Type B pancreatic cell (in vitro differentiated cells): Measurements from ENCODE around the gene MPHOSPH9. TPM values are rescaled to one million over a fixed set of nuclear protein-coding genes. Genes with fewer than 3 reads are reported as not detected.

Experiments
- DNase-seq: peaks from one replicate; pipeline ENCODE4 v3.0.0; 2021; ENCODE audit warnings: mixed read lengths; ENCODE audit not compliant: unreplicated experiment; ENCODE audit errors: extremely low spot score
- H3K27ac Mint-ChIP-seq: 2 replicates; pipeline ENCODE4 v1.8.0; 2021; ENCODE audit warnings: mild to moderate bottlenecking, mixed read lengths
- H3K27me3 Mint-ChIP-seq: 2 replicates; pipeline ENCODE4 v1.8.0; 2021; ENCODE audit warnings: mixed read lengths
- H3K36me3 Mint-ChIP-seq: 2 replicates; pipeline ENCODE4 v1.8.0; 2021; ENCODE audit warnings: mixed read lengths
- H3K4me1 Mint-ChIP-seq: one replicate; pipeline ENCODE4 v1.8.0; 2021; ENCODE audit warnings: mixed read lengths; ENCODE audit not compliant: unreplicated experiment
- H3K4me3 Mint-ChIP-seq: 2 replicates; pipeline ENCODE4 v1.8.0; 2021; ENCODE audit warnings: mild to moderate bottlenecking, mixed read lengths
- H3K9me3 Mint-ChIP-seq: 2 replicates; pipeline ENCODE4 v1.8.0; 2021; ENCODE audit warnings: mixed read lengths
- long read RNA-seq: library from polyadenylated mRNA; unstranded; transcript quantifications from one replicate; pipeline ENCODE4 v2.0.0, GENCODE V29; 2020
- total RNA-seq: library from RNA; stranded (reverse); gene quantifications from 2 replicates; pipeline ENCODE4 v1.2.1, GENCODE V29; 2021; ENCODE audit warnings: low replicate concordance
- TF ChIP-seq, protein P1 (sequence below): fragments of 200-600 bp; sonication (generic); conservative IDR thresholded peaks from 2 replicates; pipeline ENCODE4 v1.5.0; 2021; ENCODE audit warnings: antibody characterized with exemption, mild to moderate bottlenecking

Gene MPHOSPH9, protein sequence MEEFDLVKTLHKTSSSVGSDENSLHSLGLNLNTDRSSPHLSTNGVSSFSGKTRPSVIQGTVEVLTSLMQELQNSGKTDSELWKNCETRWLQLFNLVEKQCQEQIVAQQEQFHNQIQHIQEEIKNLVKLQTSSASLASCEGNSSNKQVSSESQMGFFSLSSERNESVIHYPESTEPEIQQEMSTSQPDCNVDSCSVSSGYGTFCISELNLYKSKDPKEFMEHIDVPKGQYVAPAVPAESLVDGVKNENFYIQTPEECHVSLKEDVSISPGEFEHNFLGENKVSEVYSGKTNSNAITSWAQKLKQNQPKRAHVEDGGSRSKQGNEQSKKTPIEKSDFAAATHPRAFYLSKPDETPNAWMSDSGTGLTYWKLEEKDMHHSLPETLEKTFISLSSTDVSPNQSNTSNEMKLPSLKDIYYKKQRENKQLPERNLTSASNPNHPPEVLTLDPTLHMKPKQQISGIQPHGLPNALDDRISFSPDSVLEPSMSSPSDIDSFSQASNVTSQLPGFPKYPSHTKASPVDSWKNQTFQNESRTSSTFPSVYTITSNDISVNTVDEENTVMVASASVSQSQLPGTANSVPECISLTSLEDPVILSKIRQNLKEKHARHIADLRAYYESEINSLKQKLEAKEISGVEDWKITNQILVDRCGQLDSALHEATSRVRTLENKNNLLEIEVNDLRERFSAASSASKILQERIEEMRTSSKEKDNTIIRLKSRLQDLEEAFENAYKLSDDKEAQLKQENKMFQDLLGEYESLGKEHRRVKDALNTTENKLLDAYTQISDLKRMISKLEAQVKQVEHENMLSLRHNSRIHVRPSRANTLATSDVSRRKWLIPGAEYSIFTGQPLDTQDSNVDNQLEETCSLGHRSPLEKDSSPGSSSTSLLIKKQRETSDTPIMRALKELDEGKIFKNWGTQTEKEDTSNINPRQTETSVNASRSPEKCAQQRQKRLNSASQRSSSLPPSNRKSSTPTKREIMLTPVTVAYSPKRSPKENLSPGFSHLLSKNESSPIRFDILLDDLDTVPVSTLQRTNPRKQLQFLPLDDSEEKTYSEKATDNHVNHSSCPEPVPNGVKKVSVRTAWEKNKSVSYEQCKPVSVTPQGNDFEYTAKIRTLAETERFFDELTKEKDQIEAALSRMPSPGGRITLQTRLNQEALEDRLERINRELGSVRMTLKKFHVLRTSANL
- 15.1 and 52.3 TPM in 2 replicates for total RNA-seq
- long read RNA-seq, full-length matches to known transcripts, result 2 of 21 reads
- long read RNA-seq, partial matches to known transcripts, result 10 of 21 reads
- long read RNA-seq, other reads (novel, unspliced or antisense), result 9 of 21 reads

DNA sequence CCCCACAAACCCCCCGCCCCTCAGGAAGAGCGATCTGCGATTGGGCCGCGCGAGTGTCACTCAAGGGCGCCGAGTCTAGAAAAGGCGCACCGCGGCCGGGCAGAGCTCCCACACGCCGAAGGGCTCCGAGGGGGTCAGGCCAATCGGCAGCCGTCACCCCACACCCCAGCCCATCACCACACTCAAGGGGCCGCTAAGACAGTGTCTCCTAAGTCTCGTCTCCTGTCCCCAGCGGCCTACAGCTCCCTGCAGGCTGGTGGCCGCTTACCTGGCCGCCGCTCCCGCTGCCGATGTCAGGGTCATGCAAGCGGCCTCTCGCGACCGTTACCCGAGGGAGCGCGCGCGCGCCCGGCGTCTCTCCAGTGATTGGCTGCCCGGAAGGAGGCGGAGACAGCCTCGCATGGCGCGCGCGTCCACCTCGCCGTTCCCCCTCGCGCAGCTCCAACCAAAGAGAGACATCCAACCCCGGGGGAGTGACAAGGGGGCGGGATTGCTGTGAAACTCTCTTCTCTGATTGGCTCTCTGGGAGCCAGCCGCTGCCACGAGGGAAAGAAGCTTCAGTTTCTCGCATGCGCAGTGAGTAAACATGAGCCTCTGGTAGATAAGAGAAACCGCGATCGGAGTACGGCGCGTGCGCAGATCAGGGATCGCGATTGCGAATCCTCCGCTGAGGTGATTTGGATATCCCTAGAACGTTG lies at the start of gene MPHOSPH9, which contains the start of gene MTRFR:
MPHOSPH9 (minus strand) TSS at position 335 of the 698 bp plus-strand sequence. CDS start 2,777 bp downstream, outside the sequence.
MTRFR (plus strand) TSS at position 630 of the 698 bp plus-strand sequence. CDS start 20,239 bp downstream, outside the sequence.
- Mint-ChIP-seq H3K9me3 (no peaks in the 10 kb centered on the region), H3K27me3 (no peaks in the 10 kb centered on the region), H3K4me1 (peaks cover 14% of the 10 kb centered on the region), H3K27ac (peak within 1 kb of the TSS; percentile 96), H3K36me3 (peaks cover 8% of the 10 kb centered on the region), H3K4me3 (peak within 1 kb of the TSS; percentile 98)
- TF ChIP-seq, protein P1, sequence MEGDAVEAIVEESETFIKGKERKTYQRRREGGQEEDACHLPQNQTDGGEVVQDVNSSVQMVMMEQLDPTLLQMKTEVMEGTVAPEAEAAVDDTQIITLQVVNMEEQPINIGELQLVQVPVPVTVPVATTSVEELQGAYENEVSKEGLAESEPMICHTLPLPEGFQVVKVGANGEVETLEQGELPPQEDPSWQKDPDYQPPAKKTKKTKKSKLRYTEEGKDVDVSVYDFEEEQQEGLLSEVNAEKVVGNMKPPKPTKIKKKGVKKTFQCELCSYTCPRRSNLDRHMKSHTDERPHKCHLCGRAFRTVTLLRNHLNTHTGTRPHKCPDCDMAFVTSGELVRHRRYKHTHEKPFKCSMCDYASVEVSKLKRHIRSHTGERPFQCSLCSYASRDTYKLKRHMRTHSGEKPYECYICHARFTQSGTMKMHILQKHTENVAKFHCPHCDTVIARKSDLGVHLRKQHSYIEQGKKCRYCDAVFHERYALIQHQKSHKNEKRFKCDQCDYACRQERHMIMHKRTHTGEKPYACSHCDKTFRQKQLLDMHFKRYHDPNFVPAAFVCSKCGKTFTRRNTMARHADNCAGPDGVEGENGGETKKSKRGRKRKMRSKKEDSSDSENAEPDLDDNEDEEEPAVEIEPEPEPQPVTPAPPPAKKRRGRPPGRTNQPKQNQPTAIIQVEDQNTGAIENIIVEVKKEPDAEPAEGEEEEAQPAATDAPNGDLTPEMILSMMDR, result no peak
- DNase-seq, result peak; percentile 99

DNA sequence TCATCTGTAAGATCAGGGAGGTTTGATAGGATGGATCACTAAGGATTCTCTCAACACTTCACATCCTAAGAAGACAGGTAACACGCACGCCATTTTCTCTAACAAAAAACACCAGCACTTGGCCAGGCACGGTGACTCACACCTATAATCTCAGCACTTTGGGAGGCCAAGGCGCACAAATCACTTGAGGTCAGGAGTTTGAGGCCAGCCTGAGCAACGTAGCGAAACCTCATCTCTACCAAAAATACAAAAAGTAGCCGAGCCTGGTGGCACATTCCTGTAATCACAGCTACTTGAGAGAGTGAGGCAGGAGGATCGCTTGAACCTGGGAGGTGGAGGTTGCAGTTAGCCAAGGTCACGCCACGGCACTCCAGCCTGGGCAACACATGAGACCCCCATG lies 49.2 kb upstream of the MPHOSPH9 start:
- DNase-seq, result no peak
- Mint-ChIP-seq H3K27ac (no peak overlapping the region), H3K27me3 (no peaks in the 10 kb centered on the region), H3K9me3 (no peaks in the 10 kb centered on the region), H3K4me1 (no peaks in the 10 kb centered on the region), H3K36me3 (no peaks in the 10 kb centered on the region), H3K4me3 (no peak overlapping the region)
- TF ChIP-seq, protein P1, result no peak

DNA sequence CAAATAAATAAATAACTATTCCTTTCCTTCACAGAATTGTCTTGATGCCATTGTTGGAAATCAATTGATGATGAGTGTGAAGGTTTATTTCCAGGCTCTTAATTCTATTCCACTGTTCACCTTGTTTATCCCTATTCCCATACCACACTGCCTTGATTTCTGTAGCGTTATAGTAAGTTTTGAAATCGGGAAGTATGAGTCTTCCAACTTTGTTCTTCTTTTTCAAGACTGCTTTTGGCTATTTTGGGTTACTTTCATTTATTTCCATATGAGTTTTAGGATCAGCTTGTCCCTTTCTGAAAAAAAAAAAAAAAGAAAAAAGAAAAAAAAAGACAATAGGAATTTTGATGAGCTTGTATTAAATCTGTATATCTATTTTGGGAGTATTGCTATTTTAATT lies 48.0 kb upstream of the MPHOSPH9 start:
- no peak for DNase-seq
- Mint-ChIP-seq H3K27ac (no peak overlapping the region), H3K36me3 (no peaks in the 10 kb centered on the region), H3K4me3 (no peak overlapping the region), H3K27me3 (no peaks in the 10 kb centered on the region), H3K4me1 (no peaks in the 10 kb centered on the region), H3K9me3 (no peaks in the 10 kb centered on the region)
- TF ChIP-seq, protein P1, result no peak

DNA sequence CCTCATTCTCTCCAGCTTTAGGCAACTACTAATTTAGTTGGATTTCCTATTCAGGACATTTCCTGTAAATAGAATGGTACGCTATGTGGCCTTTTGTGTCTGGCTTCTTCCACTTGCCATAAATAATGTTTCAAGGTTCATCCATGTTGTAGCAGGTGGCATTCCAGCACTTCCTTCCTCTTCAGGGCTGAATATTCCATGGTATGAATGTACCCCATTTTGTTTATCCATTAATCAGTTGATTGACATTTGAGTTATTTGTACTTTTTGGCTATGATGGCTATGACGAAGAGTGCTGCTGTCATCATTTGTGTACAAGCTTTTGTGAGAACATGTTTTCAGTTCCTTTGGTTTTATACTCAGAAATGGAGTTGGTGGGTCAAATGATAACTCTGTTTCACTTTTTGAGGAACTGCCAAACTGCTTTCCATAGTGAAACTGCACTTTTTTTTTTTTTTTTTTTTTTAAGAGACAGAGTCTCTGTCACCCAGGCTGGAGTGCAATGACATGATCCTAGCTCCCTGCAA lies 45.2 kb upstream of the MPHOSPH9 start:
- Mint-ChIP-seq H3K27me3 (no peaks in the 10 kb centered on the region), H3K36me3 (no peaks in the 10 kb centered on the region), H3K27ac (no peak overlapping the region), H3K9me3 (no peaks in the 10 kb centered on the region), H3K4me3 (no peak overlapping the region), H3K4me1 (peaks cover 4% of the 10 kb centered on the region)
- no peak for DNase-seq
- TF ChIP-seq, protein P1, result no peak
